Activated CD4-positive, alpha-beta T cell treated with anti-CD3 and anti-CD28 coated beads, Interleukin-2, amount 10 ng/mL, durations not matched to agents 24 days and 14 days (primary cell): ENCODE data around the gene TLE3. TPM values are rescaled to one million over a fixed set of nuclear protein-coding genes. Genes with fewer than 3 reads are reported as not detected.

ENCODE experiments used
- DNase-seq: peaks from one replicate; pipeline ENCODE4 v3.0.0; 2022
- H3K27ac Mint-ChIP-seq: one replicate; pipeline ENCODE4 v1.8.0; 2022; ENCODE audit warnings: mild to moderate bottlenecking, mixed read lengths
- H3K27me3 Mint-ChIP-seq: one replicate; pipeline ENCODE4 v1.8.0; 2022; ENCODE audit warnings: mixed read lengths
- H3K36me3 Mint-ChIP-seq: one replicate; pipeline ENCODE4 v1.8.0; 2022; ENCODE audit warnings: low read depth, mild to moderate bottlenecking, mixed read lengths
- H3K4me1 Mint-ChIP-seq: one replicate; pipeline ENCODE4 v1.8.0; 2021; ENCODE audit warnings: mixed read lengths
- H3K4me3 Mint-ChIP-seq: one replicate; pipeline ENCODE4 v1.8.0; 2022; ENCODE audit warnings: mild to moderate bottlenecking, moderate library complexity, mixed read lengths
- H3K9me3 Mint-ChIP-seq: one replicate; pipeline ENCODE4 v1.8.0; 2021; ENCODE audit warnings: mixed read lengths
- intact Hi-C: fragments of 100-400 bp; cut with micrococcal nuclease; formaldehyde crosslinking; loops from one replicate; pipeline ENCODE4 v1.15.1; 2023
- total RNA-seq: library from RNA; stranded (reverse); gene quantifications from 2 replicates; pipeline ENCODE4 v1.2.3, GENCODE V29; 2022

The TLE3 gene
- total RNA-seq, 1 donor from 2014 or later: 111 TPM

DNA sequence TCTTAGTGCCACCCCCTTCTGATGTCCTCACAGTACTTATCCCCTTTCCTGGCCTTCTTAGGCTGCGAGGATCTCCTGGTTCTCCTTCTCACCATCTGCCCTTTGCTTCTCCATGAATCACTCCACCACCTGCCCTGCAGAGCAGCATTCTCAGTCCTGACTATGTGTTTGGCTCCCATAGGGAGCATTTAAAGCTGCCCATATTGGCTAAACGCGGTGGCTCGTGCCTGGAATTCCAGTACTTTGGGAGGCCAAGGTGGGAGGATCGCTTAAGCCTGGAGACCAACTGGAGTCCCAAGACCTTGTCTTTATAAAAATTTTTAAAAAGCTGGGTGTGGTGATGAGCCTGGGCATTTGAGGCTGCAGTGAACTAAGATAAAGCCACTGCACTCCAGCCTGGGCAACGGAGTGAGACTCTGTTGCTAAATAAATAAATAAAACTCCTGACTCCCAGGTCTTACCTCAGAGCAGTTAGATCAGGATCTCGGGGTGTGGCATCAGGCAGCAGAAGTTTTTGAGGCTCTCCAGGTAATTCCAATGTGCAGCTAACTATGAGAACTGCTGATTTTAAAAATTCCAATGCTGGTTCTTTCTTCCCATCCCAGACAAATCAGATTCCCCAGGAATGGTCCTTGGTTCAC lies 36.2 kb upstream of the TLE3 start:
- no peak overlapping the region for H3K27ac Mint-ChIP-seq

GRCh38 chr15:70133296-70133695 lies 35.6 kb upstream of the TLE3 start:
- peaks cover 28% of the 10 kb centered on the region for H3K27me3 Mint-ChIP-seq
- H3K27ac Mint-ChIP-seq: no peak overlapping the region

More for the DNA sequence above, 36.2 kb upstream of the TLE3 start:
- no peaks in the 10 kb centered on the region for H3K4me1 Mint-ChIP-seq
- H3K9me3 Mint-ChIP-seq: peaks cover 3% of the 10 kb centered on the region
- no peak overlapping the region for H3K4me3 Mint-ChIP-seq
- no peaks in the 10 kb centered on the region for H3K36me3 Mint-ChIP-seq
- H3K27me3 Mint-ChIP-seq: peaks cover 28% of the 10 kb centered on the region
- DNase-seq: no peak
- intact Hi-C loops: no loop called here

DNA sequence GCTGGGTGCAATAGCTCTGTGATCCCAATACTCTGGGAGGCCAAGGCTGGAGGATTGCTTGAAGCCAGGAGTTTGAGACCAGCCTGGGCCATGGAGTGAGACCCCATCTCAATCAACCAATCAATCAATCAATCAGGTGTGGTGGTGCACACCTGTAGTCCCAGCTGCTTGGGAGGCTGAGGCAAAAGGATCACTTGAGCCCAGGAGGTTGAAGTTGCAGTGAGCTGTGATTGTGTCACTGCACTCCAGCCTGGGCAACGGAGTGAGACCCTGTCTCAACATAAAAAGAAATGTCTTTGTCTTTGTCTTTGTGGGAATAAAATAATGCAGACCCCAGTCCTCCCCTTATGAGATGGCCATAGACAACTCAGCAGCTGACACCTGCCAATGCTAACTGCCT lies 34.9 kb upstream of the TLE3 start:
- Mint-ChIP-seq H3K27me3 (peaks cover 32% of the 10 kb centered on the region), H3K27ac (no peak overlapping the region), H3K9me3 (peaks cover 3% of the 10 kb centered on the region), H3K4me1 (no peaks in the 10 kb centered on the region), H3K4me3 (no peak overlapping the region), H3K36me3 (no peaks in the 10 kb centered on the region)
- no peak for DNase-seq
- intact Hi-C loops: no loop called here

More at GRCh38 chr15:70133296-70133695, 35.6 kb upstream of the TLE3 start:
- intact Hi-C loops: no loop called here
- H3K9me3 Mint-ChIP-seq: peaks cover 3% of the 10 kb centered on the region
- H3K36me3 Mint-ChIP-seq: no peaks in the 10 kb centered on the region
- H3K4me1 Mint-ChIP-seq: no peaks in the 10 kb centered on the region
- DNase-seq: no peak
- H3K4me3 Mint-ChIP-seq: no peak overlapping the region

DNA sequence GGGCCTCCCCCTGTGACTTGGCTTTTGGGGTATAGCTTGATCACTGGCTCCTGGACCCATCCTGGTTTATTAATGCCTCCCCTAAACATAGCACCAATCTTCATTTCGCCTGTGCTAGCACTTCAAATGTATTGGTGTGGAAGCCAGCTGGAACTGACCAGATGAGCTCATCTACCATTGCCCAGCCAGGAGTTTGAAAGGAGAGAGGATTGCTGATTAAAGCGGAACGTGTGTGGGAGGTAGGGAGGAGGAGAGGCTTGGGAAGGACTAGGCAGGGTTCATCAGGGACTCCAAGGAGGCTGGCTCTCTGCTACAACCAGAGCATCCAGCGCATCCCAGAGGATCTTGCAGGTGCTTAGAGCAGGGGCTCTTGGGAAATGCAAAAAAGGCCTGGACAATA lies 34.4 kb upstream of the TLE3 start:
- H3K4me1 Mint-ChIP-seq: no peaks in the 10 kb centered on the region
- peaks cover 34% of the 10 kb centered on the region for H3K27me3 Mint-ChIP-seq
- intact Hi-C loops: no loop called here
- H3K27ac Mint-ChIP-seq: peak overlapping the region; percentile 28
- peaks cover 3% of the 10 kb centered on the region for H3K9me3 Mint-ChIP-seq
- no peak overlapping the region for H3K4me3 Mint-ChIP-seq
- DNase-seq: no peak
- H3K36me3 Mint-ChIP-seq: no peaks in the 10 kb centered on the region

DNA sequence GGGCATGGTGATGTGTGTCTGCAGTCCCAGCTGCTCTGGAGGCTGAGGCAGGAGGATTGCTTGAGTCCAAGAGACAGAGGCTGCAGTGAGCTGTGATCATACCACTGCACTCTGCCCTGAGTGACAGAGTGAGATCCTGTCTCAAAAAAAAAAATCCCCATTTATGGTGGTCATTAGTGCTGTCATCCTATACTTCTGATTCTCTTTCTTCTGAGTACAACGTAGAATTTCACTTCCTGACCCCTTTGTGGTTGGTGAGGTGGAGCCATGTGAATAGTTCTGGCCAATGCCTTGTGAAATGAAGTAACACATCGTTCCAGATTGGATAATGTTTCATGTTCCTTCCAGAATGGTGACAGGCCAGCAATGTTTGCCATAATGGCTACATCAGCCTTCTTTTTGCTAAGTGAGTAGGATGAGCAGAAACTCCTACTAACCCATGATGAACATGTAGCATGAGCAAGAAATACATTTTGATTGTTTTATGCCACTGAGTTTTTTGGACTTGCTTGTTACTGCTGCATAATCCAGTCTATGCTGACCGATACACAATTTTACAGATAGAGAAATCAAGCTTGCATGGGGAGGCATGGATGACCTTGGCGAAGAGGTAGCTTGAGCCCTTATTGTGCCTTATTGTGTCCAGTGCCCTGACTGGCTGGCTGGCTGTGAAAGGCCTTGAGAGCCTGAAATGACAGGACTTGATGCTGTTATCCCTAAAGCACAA lies 30.9 kb upstream of the TLE3 start:
- Mint-ChIP-seq H3K36me3 (no peaks in the 10 kb centered on the region), H3K4me3 (no peak overlapping the region), H3K27ac (no peak overlapping the region), H3K27me3 (peaks cover 33% of the 10 kb centered on the region), H3K9me3 (no peaks in the 10 kb centered on the region), H3K4me1 (no peaks in the 10 kb centered on the region)
- no peak for DNase-seq
- intact Hi-C loops: no loop called here

- DNase-seq: no peak
- intact Hi-C loops: no loop called here
- H3K9me3 Mint-ChIP-seq: no peaks in the 10 kb centered on the region
- H3K4me3 Mint-ChIP-seq: no peak overlapping the region
- no peaks in the 10 kb centered on the region for H3K4me1 Mint-ChIP-seq
- no peak overlapping the region for H3K27ac Mint-ChIP-seq
- peaks cover 37% of the 10 kb centered on the region for H3K27me3 Mint-ChIP-seq
- no peaks in the 10 kb centered on the region for H3K36me3 Mint-ChIP-seq
These were observed 30.2 kb upstream of the TLE3 start for GRCh38 chr15:70127770-70128413.

DNA sequence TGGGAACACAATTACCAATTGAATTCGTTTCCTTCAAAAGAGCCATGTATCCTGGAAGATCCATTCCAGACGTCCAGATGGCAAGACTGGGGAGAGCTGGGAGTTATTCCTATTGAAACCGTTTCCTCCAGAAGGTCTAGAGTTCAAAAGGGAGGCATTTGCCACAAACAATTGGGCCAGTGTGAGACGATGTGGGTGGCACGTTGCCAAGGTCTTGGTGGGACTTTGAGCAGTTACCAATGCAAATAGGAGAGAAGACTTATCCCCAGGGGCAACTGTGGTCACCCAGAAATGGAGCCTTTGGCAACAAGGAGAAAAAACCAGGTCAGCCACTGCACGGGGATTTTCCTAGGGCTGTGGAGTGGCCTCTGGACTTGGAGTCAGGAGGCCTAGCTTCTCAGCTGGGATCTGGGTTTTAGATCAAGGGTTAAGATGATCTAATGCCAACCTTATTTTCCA lies 29.6 kb upstream of the TLE3 start:
- H3K27me3 Mint-ChIP-seq: peaks cover 38% of the 10 kb centered on the region
- intact Hi-C loops: no loop called here
- H3K4me1 Mint-ChIP-seq: peaks cover under 1% of the 10 kb centered on the region
- H3K36me3 Mint-ChIP-seq: no peaks in the 10 kb centered on the region
- H3K27ac Mint-ChIP-seq: no peak overlapping the region
- DNase-seq: no peak
- H3K9me3 Mint-ChIP-seq: no peaks in the 10 kb centered on the region
- no peak overlapping the region for H3K4me3 Mint-ChIP-seq

DNA sequence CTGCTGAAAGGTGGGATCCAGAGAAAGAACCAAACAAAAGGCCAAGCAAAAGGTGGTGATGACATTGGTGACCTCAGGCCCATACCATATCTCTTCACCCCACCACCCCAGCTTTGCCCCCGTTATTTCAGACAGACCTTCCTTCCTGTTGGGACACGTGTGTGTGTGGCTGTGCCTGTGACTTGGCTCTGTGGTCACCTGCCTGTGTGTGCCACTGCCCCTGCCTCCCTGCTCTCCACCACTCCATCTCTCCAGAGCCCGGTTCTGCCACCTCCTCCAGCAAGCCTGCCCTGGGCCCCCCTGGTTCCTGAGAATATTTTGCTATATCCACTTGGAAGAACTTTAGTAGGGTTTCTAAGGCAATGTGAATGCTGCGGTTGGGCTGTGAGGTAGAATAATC lies 28.6 kb upstream of the TLE3 start:
- Mint-ChIP-seq H3K27me3 (peaks cover 39% of the 10 kb centered on the region), H3K9me3 (no peaks in the 10 kb centered on the region), H3K4me1 (peaks cover 2% of the 10 kb centered on the region), H3K36me3 (no peaks in the 10 kb centered on the region), H3K4me3 (no peak overlapping the region), H3K27ac (no peak overlapping the region)
- no peak for DNase-seq
- intact Hi-C loops: no loop called here

- DNase-seq: no peak
- Mint-ChIP-seq H3K27ac (no peak overlapping the region), H3K36me3 (no peaks in the 10 kb centered on the region), H3K4me1 (peaks cover 2% of the 10 kb centered on the region), H3K9me3 (no peaks in the 10 kb centered on the region), H3K4me3 (no peak overlapping the region), H3K27me3 (peaks cover 41% of the 10 kb centered on the region)
- intact Hi-C loops: no loop called here
These were observed 27.9 kb upstream of the TLE3 start for GRCh38 chr15:70125605-70126004.

DNA sequence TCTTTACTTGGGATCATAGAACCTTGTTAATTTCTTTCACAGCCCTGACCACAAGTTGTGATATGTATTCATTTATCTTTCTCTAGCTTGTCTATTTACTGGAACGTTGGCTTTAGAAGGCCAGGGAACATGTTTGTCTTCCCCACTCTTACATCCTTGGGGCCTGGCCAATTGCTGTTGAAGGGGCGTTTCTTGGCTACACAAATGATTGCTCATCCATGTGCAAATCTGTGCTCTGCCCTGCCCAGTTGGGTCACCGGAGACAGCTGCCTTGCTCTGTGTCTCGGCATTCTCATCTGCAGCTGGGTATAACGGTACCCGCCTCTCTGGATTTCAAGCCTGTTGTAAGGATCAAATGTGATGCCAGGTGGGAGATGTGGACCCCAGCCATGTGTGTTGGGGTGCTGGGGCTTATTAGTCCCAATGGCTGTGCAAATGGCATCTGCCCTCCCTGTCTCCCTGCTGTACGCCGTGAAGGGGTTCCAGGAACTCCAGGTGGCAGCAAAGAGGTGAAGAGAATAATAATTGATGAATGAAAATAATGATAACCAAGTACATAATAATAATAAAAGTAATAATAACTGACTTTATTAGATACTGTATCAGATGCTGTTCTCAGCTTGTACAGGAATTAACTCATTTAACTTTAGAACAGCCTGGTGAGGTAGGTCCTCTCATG lies 24.0 kb upstream of the TLE3 start:
- intact Hi-C loops: no loop called here
- Mint-ChIP-seq H3K27ac (no peak overlapping the region), H3K27me3 (peaks cover 37% of the 10 kb centered on the region), H3K4me1 (peaks cover 2% of the 10 kb centered on the region), H3K4me3 (no peak overlapping the region), H3K9me3 (no peaks in the 10 kb centered on the region), H3K36me3 (no peaks in the 10 kb centered on the region)
- DNase-seq: no peak

GRCh38 chr15:70120958-70121623 lies 23.4 kb upstream of the TLE3 start:
- no peak overlapping the region for H3K4me3 Mint-ChIP-seq
- intact Hi-C loops: no loop called here
- peaks cover 37% of the 10 kb centered on the region for H3K27me3 Mint-ChIP-seq
- no peak overlapping the region for H3K27ac Mint-ChIP-seq
- peaks cover 2% of the 10 kb centered on the region for H3K4me1 Mint-ChIP-seq
- H3K36me3 Mint-ChIP-seq: no peaks in the 10 kb centered on the region
- H3K9me3 Mint-ChIP-seq: no peaks in the 10 kb centered on the region
- no peak for DNase-seq

GRCh38 chr15:70119911-70120508 lies 22.3 kb upstream of the TLE3 start:
- no peaks in the 10 kb centered on the region for H3K36me3 Mint-ChIP-seq
- peaks cover 39% of the 10 kb centered on the region for H3K27me3 Mint-ChIP-seq
- peaks cover 2% of the 10 kb centered on the region for H3K4me1 Mint-ChIP-seq
- H3K4me3 Mint-ChIP-seq: no peak overlapping the region
- no peak for DNase-seq
- H3K9me3 Mint-ChIP-seq: no peaks in the 10 kb centered on the region
- no peak overlapping the region for H3K27ac Mint-ChIP-seq
- intact Hi-C loops: no loop called here

GRCh38 chr15:70118599-70118998 lies 20.9 kb upstream of the TLE3 start:
- no peak for DNase-seq
- Mint-ChIP-seq H3K27me3 (peaks cover 46% of the 10 kb centered on the region), H3K4me1 (peaks cover 5% of the 10 kb centered on the region), H3K27ac (no peak overlapping the region), H3K4me3 (no peak overlapping the region), H3K9me3 (no peaks in the 10 kb centered on the region), H3K36me3 (no peaks in the 10 kb centered on the region)
- intact Hi-C loops: no loop called here
